Type B pancreatic cell (in vitro differentiated cells): ENCODE measurements around the gene S100A7A. TPM values are rescaled to one million over a fixed set of nuclear protein-coding genes. Genes with fewer than 3 reads are reported as not detected.

Experiments used
- DNase-seq: peaks from one replicate; pipeline ENCODE4 v3.0.0; 2021; ENCODE audit warnings: mixed read lengths; ENCODE audit not compliant: unreplicated experiment; ENCODE audit errors: extremely low spot score
- H3K27ac Mint-ChIP-seq: 2 replicates; pipeline ENCODE4 v1.8.0; 2021; ENCODE audit warnings: mild to moderate bottlenecking, mixed read lengths
- H3K27me3 Mint-ChIP-seq: 2 replicates; pipeline ENCODE4 v1.8.0; 2021; ENCODE audit warnings: mixed read lengths
- H3K36me3 Mint-ChIP-seq: 2 replicates; pipeline ENCODE4 v1.8.0; 2021; ENCODE audit warnings: mixed read lengths
- H3K4me1 Mint-ChIP-seq: one replicate; pipeline ENCODE4 v1.8.0; 2021; ENCODE audit warnings: mixed read lengths; ENCODE audit not compliant: unreplicated experiment
- H3K4me3 Mint-ChIP-seq: 2 replicates; pipeline ENCODE4 v1.8.0; 2021; ENCODE audit warnings: mild to moderate bottlenecking, mixed read lengths
- H3K9me3 Mint-ChIP-seq: 2 replicates; pipeline ENCODE4 v1.8.0; 2021; ENCODE audit warnings: mixed read lengths
- total RNA-seq: library from RNA; stranded (reverse); gene quantifications from 2 replicates; pipeline ENCODE4 v1.2.1, GENCODE V29; 2021; ENCODE audit warnings: low replicate concordance
- TF ChIP-seq, protein P1 (sequence below): fragments of 200-600 bp; sonication (generic); conservative IDR thresholded peaks from 2 replicates; pipeline ENCODE4 v1.5.0; 2021; ENCODE audit warnings: antibody characterized with exemption, mild to moderate bottlenecking

S100A7A gene
- total RNA-seq, 1 donor from 2014 or later = not detected

GRCh38 chr1:153395136-153395685 is 21.1 kb upstream of the S100A7A start:
- TF ChIP-seq, protein P1, sequence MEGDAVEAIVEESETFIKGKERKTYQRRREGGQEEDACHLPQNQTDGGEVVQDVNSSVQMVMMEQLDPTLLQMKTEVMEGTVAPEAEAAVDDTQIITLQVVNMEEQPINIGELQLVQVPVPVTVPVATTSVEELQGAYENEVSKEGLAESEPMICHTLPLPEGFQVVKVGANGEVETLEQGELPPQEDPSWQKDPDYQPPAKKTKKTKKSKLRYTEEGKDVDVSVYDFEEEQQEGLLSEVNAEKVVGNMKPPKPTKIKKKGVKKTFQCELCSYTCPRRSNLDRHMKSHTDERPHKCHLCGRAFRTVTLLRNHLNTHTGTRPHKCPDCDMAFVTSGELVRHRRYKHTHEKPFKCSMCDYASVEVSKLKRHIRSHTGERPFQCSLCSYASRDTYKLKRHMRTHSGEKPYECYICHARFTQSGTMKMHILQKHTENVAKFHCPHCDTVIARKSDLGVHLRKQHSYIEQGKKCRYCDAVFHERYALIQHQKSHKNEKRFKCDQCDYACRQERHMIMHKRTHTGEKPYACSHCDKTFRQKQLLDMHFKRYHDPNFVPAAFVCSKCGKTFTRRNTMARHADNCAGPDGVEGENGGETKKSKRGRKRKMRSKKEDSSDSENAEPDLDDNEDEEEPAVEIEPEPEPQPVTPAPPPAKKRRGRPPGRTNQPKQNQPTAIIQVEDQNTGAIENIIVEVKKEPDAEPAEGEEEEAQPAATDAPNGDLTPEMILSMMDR = no peak
- Mint-ChIP-seq H3K9me3 (no peaks in the 10 kb centered on the region), H3K27ac (no peak overlapping the region), H3K36me3 (no peaks in the 10 kb centered on the region), H3K4me1 (no peaks in the 10 kb centered on the region), H3K27me3 (peaks cover 16% of the 10 kb centered on the region), H3K4me3 (no peak overlapping the region)
- peak; percentile 55 for DNase-seq

DNA sequence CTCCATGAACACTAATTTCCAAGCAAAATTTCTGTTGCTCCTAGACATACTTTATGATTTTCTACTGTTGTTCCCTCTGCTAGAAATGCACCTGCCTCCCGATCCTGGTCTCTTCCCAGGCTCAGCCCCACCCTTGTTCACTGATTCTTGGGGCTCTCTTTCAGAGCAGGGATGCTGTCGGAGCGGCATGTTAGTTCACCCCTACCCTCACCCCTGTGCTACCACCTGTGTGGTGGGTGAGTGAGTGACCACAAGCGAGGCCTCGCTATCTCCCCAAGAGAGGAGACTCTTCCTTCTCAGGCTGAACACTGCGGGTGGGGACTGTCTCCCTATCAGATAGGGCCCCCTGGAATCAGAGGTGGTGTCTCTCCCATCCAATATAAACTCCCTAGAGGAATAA is 20.5 kb upstream of the S100A7A start:
- H3K27ac Mint-ChIP-seq = peak overlapping the region; percentile 48
- TF ChIP-seq, protein P1 = no peak
- H3K27me3 Mint-ChIP-seq = peaks cover 16% of the 10 kb centered on the region
- no peaks in the 10 kb centered on the region for H3K36me3 Mint-ChIP-seq
- H3K4me1 Mint-ChIP-seq = no peaks in the 10 kb centered on the region
- DNase-seq = peak; percentile 60
- no peak overlapping the region for H3K4me3 Mint-ChIP-seq
- no peaks in the 10 kb centered on the region for H3K9me3 Mint-ChIP-seq

DNA sequence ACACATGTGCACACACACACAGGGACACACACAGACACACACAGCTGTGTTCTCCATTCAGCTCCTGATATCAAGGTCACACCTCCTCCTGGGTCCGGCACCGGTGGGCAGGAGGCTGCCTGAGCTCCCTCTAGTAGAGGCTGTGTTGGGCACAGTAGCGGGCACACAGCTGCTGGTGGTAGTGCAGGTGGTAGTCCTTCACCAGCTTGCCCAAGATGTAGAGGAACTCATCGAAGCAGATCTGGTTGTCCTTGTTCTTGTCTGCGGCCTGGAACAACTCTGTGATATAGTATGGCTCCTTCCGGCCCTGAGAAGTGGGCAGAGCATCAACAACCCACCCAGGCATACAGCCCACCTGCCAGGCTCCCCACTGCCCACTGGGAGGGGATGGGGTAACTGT is 19.9 kb upstream of the S100A7A start:
- no peaks in the 10 kb centered on the region for H3K9me3 Mint-ChIP-seq
- TF ChIP-seq, protein P1 = no peak
- DNase-seq = peak; percentile 53
- H3K4me3 Mint-ChIP-seq = no peak overlapping the region
- H3K36me3 Mint-ChIP-seq = no peaks in the 10 kb centered on the region
- no peak overlapping the region for H3K27ac Mint-ChIP-seq
- peaks cover 15% of the 10 kb centered on the region for H3K27me3 Mint-ChIP-seq
- no peaks in the 10 kb centered on the region for H3K4me1 Mint-ChIP-seq

DNA sequence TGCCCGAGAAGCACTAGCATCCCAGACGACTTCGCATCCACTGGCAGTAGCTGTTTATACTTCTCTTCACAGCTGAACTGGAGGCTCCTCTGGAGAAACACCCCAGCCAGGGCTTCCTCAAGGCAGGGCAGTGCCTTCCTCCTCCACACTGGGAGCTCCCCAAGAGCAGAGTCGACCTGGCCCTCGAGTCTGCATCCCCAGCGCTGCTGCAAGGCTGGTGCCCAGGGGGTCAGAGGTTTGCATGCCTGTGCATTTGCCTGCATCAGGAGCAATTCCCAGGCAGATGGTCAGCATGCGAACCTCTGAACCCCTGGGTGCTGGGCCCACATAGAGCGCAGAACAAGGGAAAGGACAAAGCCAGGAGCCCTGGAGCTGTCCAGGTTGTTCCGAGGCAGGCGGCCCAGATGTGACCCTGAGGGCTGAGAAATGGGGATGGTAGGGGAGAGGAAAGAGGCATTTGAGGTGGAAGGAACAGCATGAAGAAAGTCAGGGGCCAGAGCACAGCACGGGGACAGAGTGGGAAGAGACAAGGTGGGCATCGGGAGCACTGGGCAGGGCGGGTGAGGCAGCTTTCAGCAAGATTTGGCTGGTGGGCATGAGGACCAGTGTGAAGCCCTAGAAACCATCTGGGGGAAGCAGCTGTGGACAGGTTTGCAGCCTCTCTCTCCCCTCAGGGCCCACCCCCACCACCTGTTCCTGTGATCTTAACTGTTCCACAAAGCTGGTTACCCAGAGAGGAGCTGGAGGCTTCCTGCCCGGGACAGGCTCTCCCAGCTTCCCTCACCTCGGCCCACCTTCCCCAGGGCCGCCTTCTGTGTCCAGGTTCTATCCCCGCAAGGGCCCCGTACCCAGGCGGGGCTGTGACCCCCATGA is 19.0 kb upstream of the S100A7A start:
- H3K4me1 Mint-ChIP-seq = no peaks in the 10 kb centered on the region
- TF ChIP-seq, protein P1 = no peak
- H3K27ac Mint-ChIP-seq = no peak overlapping the region
- H3K9me3 Mint-ChIP-seq = no peaks in the 10 kb centered on the region
- H3K36me3 Mint-ChIP-seq = no peaks in the 10 kb centered on the region
- H3K4me3 Mint-ChIP-seq = no peak overlapping the region
- H3K27me3 Mint-ChIP-seq = peaks cover 13% of the 10 kb centered on the region
- peak; percentile 64 for DNase-seq

- DNase-seq = peak; percentile 45
- Mint-ChIP-seq H3K27ac (no peak overlapping the region), H3K9me3 (no peaks in the 10 kb centered on the region), H3K4me1 (no peaks in the 10 kb centered on the region), H3K4me3 (no peak overlapping the region), H3K36me3 (no peaks in the 10 kb centered on the region), H3K27me3 (peaks cover 10% of the 10 kb centered on the region)
- TF ChIP-seq, protein P1 = no peak
Measured at GRCh38 chr1:153397924-153398651, 18.2 kb upstream of the S100A7A start.
